ENCODE measurements around the gene GP1BA. TPM values are rescaled to one million over a fixed set of nuclear protein-coding genes. Genes with fewer than 3 reads are reported as not detected.

The GP1BA gene
- total RNA-seq (2022; extraction: Qiagen RNA extraction): not detected in 5 replicates

DNA sequence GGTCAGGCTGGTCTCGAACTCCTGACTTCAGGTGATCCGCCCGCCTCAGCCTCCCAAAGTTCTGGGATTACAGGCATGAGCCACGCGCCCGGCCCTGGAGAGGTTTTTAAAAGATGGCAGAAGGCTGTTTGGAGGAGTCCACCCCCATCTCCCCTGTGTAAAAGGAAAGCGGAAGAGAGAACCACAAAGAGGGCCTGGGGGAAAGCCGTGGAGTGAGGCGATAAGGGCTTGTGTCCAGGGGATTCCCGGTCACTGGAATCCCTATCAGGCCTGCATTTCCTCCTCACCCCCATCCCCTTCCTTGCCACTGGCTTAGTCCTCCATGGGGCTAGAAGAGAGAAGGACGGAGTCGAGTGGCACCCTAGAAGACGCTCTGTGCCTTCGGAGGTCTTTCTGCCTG lies at the start of gene GP1BA:
GP1BA (plus strand) TSS at position 315 of the 400 bp plus-strand sequence. CDS start 328 bp downstream, outside the sequence.

GRCh38 chr17:4899341-4900230 lies 32.5 kb upstream of the GP1BA start, which contains the start of gene C17orf107:
Gene C17orf107, plus strand, starts transcription at chr17:4899536. Its CDS starts 227 bp downstream, at chr17:4899763.

DNA sequence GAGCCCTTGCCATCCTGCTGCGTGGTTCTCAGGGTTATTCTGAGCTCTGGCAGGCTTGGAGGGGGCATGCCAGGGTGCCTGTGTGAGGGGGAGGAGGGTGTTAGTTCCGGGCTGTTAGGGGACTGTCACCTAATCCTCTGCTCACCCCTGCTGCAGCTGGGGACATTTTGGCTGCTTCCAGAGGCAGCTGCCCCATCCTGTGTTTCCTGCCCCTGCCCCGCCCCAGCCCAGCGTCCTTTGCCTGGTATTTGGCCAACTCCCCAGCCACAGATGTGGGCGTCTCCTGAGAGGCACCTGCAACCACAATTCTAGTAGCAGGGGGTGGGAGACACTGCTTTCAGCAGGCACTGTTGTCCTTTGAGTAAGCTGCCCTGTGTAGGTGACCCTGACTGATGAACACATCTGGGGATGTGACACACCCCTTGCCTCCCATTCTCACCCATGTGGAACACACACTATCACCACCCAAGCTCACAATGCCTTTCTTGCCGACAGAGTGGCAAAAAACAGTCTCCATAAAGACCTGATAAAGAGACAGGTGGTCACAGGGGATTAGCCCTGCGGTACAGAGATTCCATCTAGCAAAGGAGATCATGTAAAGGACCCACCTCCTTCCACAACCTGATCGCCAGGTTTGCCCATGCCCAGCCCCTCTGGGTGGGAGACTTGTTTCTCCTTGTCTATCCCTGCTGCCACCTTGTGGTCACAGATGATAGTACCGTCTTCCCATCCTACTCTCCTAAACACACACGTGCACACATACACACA lies 28.8 kb upstream of the GP1BA start, which contains the start of gene CHRNE:
CHRNE (minus strand) TSS at position 48 of the 768 bp plus-strand sequence; CDS start at position 13, 35 bp downstream.

DNA sequence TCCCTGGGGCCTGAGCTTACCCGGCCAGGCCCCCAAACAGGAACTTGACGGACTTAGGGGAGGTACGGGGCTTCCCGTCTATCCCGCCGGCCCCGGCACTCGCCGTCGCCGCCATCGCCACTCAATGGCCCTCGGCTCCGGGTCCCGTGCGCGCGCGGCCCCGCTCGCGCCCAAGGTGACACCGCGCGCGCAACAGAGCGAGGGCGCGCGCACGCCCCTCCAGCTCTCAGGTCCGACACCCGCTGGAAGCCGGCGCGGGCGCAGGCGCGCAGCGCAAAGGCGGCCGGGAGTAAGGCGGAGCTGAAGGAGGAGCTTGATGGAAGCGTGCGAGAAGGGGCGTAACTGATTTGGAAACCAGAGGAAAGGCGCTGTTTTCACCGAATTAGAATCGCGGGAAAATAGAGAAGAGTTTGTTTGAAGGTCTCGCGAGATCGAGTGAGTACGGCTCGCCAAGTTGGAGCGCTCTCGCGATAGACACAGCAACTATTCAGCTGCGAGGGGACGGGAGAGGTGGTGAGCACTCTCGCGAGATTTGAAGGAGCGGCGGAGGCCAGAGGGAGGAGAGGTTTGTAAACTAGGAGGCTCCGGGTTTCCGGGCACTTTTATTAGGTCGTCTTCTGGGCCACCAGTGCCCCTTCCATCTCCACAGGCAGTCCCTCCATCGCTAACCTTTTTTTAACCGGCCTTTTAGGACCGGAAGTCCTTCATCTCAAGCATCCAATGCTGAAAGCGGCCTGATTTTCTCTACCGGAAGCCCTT lies 7.9 kb downstream of the GP1BA start, which contains the start of the genes RNF167 and SLC25A11:
RNF167 (plus strand) TSS at position 473 of the 759 bp plus-strand sequence. CDS start 642 bp downstream, outside the sequence.
SLC25A11 (minus strand) TSS at position 251 of the 759 bp plus-strand sequence; CDS start at position 115, 136 bp downstream.

GRCh38 chr17:4948166-4948930 lies 16.3 kb downstream of the GP1BA start, which contains the start of gene PFN1:
Gene PFN1, minus strand, starts transcription at chr17:4948530. Its CDS starts 136 bp downstream, at chr17:4948394.

DNA sequence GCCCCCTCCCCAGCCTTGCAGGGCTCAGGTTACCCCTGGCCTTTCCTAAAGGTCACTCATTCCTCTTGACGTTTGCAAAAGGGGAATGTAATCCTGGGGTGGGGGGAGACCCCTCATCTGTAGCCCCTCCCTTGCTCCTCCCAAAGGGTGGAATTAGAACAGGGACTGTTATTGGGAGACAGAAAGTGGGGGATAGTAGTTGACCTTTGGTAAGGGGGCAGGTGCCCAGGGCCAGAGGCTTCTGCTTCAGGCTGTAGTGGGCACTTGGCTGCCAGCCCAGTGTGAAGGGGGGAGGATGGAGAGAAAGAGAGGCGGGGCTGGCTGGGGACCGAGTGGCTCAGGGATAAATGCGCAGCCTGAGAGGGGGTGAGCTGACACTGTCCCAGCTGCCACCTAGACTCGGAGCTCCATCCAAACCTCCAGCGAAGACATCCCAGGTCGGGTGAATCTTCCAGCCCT lies 18.7 kb downstream of the GP1BA start, which contains the start of gene ENO3:
ENO3 (plus strand) TSS at position 374 of the 459 bp plus-strand sequence. CDS start 711 bp downstream, outside the sequence.

DNA sequence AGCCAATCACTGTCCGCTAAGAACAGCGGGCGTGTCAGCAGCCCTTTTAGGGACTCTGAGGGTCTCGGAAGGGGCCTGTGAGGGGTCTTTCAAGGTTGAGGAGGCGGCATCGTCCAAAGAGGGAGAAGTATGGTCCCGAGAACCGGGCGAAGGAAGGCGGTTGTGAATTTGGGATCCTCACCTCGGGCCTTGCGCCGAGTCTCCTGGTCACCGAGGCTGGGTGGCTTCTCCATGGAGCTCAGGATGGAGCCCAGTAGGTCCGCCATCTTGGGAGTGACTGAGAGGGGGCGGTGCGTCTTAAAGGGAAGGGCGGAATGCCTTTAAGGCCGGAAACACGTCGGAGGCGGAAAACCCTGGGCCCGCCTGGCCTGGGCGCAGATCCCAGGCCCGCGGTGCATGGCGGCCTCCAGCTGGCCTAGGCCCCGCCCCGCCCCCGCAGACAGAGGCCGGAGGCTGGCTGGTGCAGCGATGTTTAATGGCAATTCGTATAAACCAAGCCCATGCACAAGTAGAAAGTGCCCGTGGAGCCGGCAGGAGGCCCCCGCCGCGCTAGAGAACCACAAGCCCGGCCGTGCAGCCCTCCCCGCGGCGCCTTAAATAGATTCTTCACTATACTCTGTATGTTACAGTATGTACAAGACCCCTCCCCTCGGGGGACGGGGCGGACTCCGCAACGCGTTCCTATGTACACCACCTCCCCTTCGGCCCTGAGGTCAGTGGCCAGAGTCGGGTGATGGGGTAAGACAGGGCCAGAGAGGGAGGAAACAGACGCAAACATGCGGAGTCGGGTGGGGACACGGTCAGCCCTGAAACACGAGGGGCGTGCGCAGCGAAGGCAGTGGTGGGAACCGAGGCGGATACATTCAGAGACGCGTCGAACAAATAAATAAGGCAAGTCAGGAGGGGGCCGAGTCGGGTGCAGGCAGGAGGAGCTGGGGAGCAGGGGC lies 35.7 kb downstream of the GP1BA start, which contains the start of gene SPAG7:
SPAG7 (minus strand) TSS at position 279 of the 947 bp plus-strand sequence; CDS start at position 266, 13 bp downstream.

Other genes with a start within 250 kb of the GP1BA start
- gene PELP1, start 228.1 kb upstream of the GP1BA start, total RNA-seq (2022; extraction: Qiagen RNA extraction): 53.4 to 77.7 TPM (median 76.7 TPM) in 5 replicates
- 46.9 to 68.9 TPM (median 57.2 TPM) in 5 replicates for gene ARRB2, start 221.6 kb upstream of the GP1BA start, total RNA-seq (2022; extraction: Qiagen RNA extraction)
- 36.7 to 41.6 TPM (median 39.5 TPM) in 5 replicates for gene MED11, start 200.8 kb upstream of the GP1BA start, total RNA-seq (2022; extraction: Qiagen RNA extraction)
- 0.32 to 0.52 TPM (median 0.40 TPM) in 5 replicates for gene ZMYND15, start 192.4 kb upstream of the GP1BA start, total RNA-seq (2022; extraction: Qiagen RNA extraction)
- 13.7 to 21.8 TPM (median 21.1 TPM) in 5 replicates for gene CXCL16, start 192.3 kb upstream of the GP1BA start, total RNA-seq (2022; extraction: Qiagen RNA extraction)
- 0.34 to 1.2 TPM (median 0.66 TPM) in 5 replicates for gene TM4SF5, start 160.4 kb upstream of the GP1BA start, total RNA-seq (2022; extraction: Qiagen RNA extraction)
- gene VMO1, start 145.9 kb upstream of the GP1BA start, total RNA-seq (2022; extraction: Qiagen RNA extraction): 0.81 to 1.2 TPM (median 1.0 TPM) in 5 replicates
- not detected in 5 replicates for gene GLTPD2, start 143.3 kb upstream of the GP1BA start, total RNA-seq (2022; extraction: Qiagen RNA extraction)
- gene PSMB6, start 136.1 kb upstream of the GP1BA start, total RNA-seq (2022; extraction: Qiagen RNA extraction): 454 to 502 TPM (median 480 TPM) in 5 replicates
- 16.1 to 28.8 TPM (median 21.3 TPM) in 5 replicates for gene PLD2, start 125.1 kb upstream of the GP1BA start, total RNA-seq (2022; extraction: Qiagen RNA extraction)
- 37.4 to 64.7 TPM (median 58.2 TPM) in 5 replicates for gene MINK1, start 98.9 kb upstream of the GP1BA start, total RNA-seq (2022; extraction: Qiagen RNA extraction)
- gene C17orf107, start 32.7 kb upstream of the GP1BA start, total RNA-seq (2022; extraction: Qiagen RNA extraction): 0.26 to 0.39 TPM (median 0.28 TPM) in 5 replicates
- 0.05 to 0.25 TPM (median 0.06 TPM) in 3 of 5 replicates, not detected in the others for gene CHRNE, start 29.2 kb upstream of the GP1BA start, total RNA-seq (2022; extraction: Qiagen RNA extraction)
- gene SLC25A11, start 7.8 kb downstream of the GP1BA start, total RNA-seq (2022; extraction: Qiagen RNA extraction): 45.9 to 69.3 TPM (median 67.6 TPM) in 5 replicates
- gene RNF167, start 8.0 kb downstream of the GP1BA start, total RNA-seq (2022; extraction: Qiagen RNA extraction): 86.7 to 163 TPM (median 139 TPM) in 5 replicates
- 2,234 to 3,252 TPM (median 3,174 TPM) in 5 replicates for gene PFN1, start 16.3 kb downstream of the GP1BA start, total RNA-seq (2022; extraction: Qiagen RNA extraction)
- gene ENO3, start 18.8 kb downstream of the GP1BA start, total RNA-seq (2022; extraction: Qiagen RNA extraction): 39.2 to 50.6 TPM (median 42.0 TPM) in 5 replicates
- 66.7 to 87.0 TPM (median 69.4 TPM) in 5 replicates for gene SPAG7, start 35.5 kb downstream of the GP1BA start, total RNA-seq (2022; extraction: Qiagen RNA extraction)
- 19.4 to 41.9 TPM (median 36.7 TPM) in 5 replicates for gene CAMTA2, start 55.4 kb downstream of the GP1BA start, total RNA-seq (2022; extraction: Qiagen RNA extraction)
- 1.0 to 1.9 TPM (median 1.5 TPM) in 5 replicates for gene INCA1, start 65.2 kb downstream of the GP1BA start, total RNA-seq (2022; extraction: Qiagen RNA extraction)
- gene KIF1C, start 65.7 kb downstream of the GP1BA start, total RNA-seq (2022; extraction: Qiagen RNA extraction): 108 to 141 TPM (median 136 TPM) in 5 replicates
- gene SLC52A1, start 103.1 kb downstream of the GP1BA start, total RNA-seq (2022; extraction: Qiagen RNA extraction): 0.34 to 1.0 TPM (median 0.65 TPM) in 5 replicates
- gene ZFP3, start 146.2 kb downstream of the GP1BA start, total RNA-seq (2022; extraction: Qiagen RNA extraction): 0.84 to 1.4 TPM (median 1.1 TPM) in 5 replicates
- 3.6 to 4.2 TPM (median 3.8 TPM) in 5 replicates for gene ZNF232, start 179.6 kb downstream of the GP1BA start, total RNA-seq (2022; extraction: Qiagen RNA extraction)
- 0.02 to 0.05 TPM (median 0.02 TPM) in 5 replicates for gene USP6, start 183.8 kb downstream of the GP1BA start, total RNA-seq (2022; extraction: Qiagen RNA extraction)